Measurements from ENCODE around the gene PA2G4.

The PA2G4 gene

DNA sequence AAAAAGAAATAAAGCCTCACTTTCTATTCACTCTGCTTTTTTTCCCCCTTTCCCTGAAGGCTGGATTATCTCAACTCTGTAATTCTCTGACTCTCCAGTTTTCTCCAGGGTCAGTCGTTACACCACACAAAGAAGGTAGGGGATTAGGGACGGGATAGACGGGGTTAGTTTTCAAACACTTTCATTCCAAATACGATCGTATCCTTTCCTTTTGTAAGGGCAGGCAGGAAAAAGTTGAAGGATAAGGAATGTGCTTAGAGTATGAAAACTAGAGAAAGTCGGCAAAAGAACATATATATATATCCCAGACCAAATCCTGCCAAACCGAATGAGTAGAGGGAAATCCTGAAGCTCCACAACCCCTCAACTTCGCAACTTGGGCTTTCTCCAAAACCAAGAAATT is 23.1 kb downstream of the PA2G4 start:
- DNase-seq: no peak

DNA sequence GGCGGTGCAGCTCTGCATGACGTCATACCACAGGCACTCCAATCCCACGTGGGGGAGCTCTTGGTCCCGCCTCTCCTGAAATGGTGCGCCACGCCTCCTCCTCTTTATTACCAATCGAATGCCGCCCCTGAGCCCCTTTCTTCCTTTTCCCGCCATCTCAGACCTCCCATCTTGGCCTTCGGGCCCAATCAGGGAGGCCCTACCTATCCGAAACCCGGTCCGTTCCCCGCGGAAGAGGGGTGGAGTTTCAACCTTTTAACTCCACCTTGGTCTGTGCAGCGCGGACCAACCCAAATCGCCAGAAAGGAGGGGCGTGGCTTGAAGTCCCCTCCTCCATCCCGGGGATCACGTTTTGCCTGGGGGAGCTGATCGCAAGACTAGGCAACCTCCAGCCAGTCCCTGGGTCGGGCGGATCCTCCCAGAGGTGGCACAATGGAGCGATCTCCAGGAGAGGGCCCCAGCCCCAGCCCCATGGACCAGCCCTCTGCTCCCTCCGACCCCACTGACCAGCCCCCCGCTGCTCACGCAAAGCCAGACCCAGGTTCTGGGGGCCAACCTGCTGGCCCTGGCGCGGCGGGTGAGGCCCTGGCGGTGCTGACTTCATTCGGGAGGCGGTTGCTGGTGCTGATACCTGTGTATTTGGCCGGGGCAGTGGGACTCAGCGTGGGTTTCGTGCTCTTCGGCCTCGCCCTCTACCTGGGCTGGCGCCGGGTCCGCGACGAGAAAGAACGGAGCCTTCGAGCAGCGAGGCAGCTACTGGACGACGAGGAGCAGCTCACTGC is 23.7 kb downstream of the PA2G4 start, which contains the start of gene ESYT1:
Gene ESYT1, plus strand, starts transcription at position 380 of the 782 bp plus-strand sequence. Its CDS starts 53 bp downstream, at position 433.
- no peak for DNase-seq

DNA sequence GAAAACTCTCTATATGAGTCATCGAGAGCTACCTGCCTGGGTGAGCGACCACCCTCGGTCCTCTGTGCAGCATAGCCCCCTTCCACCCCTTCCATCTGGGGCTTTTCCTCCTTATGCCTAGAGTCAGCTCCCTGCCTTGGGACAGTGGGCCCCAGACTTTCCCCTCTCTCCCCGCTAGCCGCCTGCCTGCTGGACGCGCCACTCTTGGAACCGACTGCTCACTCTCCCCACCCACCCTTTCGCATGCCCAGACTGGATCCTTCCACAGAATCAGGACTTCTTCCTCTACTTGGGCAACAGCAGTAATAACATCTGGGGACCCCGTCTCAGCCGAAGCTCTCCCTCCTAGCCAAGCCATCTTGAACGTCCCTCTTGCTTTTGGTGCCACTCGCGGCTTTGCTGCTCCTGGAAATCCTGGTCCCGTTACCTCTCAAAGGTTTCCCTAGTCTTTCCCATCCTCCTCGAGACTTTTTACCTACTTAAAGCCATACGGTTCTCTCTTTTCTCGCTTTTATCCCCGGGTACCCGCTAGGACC is 24.4 kb downstream of the PA2G4 start:
- no peak for DNase-seq

DNA sequence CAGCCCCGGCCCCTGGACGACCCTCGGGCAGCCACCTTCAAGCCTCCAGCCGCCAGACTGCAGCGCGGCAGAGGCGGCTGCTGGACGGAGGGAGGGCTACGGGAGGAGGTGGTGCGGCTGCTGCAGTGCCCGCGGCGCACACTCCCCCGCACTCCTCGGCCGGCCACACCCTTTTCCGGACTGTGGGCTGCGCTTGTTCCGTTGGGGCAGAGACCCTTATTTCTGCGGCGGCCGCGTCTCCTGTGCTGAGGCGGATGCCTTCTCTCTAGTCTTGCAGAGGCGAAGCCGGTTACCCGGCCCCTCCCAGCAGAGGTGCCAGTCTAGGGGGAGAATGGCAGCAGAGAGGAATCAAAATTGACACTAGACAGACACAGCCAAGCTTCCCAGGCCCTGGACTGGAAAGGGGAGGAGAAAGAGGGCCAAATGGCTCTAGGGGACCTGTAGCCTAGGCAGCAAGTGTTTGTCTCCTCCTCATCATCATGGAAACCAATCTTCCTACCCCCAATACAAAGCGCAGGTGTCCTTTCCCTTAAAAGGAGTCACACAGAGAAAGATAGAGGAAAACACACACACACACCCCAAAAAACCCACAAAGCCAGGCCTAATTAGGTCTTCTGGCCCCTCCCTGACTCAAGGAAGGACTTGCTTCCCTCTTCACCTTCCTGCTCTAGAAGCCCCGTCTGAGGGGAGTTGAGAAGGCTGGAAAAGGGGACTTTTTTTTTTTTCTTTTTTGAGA is 25.0 kb downstream of the PA2G4 start:
- DNase-seq: no peak

DNA sequence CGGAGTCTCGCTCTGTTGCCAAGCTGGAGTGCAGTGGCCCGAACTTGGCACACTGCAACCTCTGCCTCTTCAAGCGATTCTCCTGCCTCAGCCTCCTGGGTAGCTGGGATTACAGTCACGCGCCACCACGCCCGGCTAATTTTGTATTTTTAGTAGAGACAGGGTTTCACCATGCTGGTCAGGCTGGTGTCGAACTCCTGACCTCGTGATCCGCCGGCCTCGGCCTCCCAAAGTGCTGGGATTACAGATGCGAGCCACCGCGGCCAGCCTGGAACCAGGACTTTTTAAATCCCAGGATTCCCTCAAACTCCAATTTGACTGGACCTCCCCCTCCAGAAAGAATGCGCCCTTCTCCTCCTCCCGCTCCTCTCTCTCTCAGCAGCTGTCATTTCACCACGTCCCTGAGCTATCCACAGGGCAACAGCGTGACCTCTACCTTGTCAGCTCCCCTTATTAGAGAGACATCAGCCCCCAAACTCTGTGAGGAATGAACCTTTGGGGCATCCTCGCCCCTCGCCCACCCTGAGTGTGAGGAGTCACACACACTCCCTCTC is 25.7 kb downstream of the PA2G4 start:
- DNase-seq: no peak

DNA sequence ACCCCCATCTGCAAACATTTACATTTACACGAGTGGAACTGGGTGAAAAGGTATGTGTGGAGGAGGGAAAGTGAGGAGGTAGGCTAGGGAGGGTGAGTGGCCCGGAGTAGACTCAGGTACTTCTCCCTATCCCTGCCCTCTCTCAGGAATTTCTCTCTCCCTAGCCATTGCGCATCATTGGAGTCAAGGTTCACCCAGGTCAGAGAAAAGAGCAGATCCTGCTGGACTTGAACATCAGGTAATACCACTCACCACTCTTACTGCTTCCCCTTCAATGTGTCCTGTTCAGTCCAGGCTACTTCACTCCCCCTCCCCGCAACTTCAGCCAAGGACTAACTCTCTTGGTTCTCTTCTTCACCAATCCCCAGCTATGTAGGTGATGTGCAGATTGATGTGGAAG is 26.5 kb downstream of the PA2G4 start:
- DNase-seq: no peak

DNA sequence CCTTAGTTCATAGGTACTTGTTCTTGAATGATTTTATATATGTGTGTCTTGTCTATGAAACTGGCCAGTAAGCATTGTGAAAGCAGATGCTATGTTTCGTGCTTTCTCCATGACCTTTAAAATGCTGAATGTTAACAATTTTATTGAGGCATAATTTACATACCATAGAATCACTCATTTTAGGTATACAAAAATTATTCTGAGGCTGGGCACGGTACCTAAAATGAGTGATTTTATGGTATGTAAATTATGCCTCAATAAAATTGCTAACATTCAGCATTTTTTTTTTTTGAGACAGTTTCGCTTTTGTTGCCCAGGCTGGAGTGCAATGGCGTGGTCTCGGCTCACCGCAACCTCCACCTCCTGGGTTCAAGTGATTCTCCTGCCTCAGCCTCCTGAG is 30.5 kb downstream of the PA2G4 start:
- DNase-seq: no peak

DNA sequence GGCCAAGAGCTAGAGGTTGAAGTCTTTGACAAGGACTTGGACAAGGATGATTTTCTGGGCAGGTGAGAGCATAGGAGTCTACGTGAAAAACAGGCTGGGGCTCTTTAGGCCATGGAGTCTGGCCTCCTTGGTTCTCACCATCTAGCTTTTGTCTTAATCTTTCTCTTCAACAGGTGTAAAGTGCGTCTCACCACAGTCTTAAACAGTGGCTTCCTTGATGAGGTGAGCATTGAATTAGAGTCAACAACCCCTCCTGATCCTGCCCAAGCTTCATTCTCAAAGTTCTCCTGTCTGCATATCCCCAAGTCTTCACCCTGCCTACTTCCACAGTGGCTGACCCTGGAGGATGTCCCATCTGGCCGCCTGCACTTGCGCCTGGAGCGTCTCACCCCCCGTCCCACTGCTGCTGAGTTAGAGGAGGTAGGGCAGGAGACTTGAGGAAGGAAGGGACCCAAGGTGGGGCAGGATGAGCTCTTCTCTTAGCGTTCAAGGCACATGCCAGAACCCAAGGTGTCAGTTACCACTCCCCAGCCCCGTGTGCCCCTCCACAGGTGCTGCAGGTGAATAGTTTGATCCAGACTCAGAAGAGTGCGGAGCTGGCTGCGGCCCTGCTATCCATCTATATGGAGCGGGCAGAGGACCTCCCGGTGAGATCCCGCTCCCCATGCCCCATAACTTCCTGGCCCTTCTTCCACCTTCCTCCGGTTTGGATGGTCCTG is 33.7 kb downstream of the PA2G4 start:
- no peak for DNase-seq

DNA sequence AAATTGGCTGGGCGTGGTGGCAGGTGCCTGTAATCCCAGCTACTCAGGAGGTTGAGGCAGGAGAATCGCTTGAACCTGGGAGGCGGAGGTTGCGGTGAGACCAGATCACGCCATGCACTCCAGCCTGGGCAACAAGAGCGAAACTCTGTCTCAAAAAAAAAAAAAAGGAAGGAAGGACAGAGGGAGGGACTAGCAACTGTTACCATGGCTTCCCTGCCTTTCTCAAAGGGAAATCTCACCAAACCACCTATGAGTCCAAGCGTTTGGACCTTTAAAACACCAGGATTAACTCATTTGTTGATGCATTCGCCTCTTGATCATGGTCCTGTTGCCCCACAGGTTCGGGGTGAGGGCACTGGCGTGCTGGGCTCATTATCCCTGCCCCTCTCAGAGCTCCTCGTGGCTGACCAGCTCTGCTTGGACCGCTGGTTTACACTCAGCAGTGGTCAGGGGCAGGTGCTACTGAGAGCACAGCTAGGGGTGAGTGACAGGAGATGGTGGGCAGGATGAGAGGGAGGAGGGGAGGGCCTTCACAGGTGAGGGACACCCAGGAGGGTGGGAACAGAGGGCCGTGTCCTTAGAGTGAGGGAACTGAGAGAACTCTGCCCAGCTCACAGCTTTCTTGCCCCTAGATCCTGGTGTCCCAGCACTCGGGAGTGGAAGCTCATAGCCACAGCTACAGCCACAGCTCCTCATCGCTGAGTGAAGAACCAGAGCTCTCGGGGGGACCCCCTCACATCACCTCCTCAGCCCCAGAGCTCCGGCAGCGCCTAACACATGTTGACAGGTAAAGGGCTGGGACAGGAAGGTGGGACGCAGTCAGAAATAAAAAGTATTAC is 37.8 kb downstream of the PA2G4 start:
- no peak for DNase-seq

DNA sequence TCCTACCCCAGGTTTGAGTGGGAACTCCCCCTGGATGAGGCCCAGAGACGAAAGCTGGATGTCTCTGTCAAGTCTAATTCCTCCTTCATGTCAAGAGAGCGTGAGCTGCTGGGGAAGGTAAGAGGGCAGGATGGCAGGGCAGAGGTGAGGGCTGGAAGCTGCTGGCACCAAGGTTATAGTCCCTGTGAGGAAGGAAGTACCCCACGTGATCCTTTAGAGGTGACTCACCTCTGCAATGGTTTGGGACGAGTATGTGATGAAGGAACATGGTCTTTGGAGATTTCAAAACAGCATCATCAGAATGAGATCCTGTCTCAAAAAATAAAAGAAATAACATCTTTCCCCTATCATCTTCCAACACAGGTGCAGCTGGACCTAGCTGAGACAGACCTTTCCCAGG is 38.9 kb downstream of the PA2G4 start:
- no peak for DNase-seq

DNA sequence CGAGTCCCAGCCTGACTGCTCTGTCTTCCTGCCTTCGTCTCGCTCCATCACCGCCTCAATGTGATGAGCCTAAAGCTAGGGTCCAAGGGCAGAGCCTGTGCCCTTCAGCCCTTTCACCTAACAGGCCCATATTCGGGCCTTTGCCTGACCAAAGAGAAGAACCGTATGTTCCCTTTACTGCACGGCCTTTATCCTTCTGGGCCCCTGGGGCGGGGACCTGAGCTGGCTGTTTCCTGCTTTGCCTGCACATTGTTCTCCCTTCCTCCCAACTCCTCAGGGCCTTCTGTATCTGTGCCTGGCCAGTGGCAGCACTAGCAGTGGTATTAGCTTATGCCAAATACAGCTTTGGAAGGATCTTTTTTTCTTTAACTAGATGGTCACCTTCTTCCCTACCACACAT is 39.5 kb downstream of the PA2G4 start:
- no peak for DNase-seq

DNA sequence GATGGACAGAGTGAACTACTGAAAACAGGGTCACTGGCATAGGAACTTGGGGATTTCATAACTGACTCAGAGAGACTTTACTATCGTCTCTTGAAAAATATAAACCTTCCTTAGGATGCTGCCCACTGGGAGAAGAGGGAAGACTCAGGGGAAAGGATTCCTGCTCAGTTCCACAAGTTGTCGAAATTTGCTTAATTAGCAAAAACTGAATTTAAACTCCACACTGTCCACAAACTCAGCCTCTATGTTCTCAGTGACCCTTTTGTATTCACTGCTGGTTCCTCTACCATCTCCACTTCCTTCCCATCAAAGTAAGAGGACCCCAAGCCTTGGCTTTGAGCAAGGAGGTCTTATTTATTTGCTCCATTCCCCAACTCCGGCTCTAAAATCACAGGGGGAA is 40.9 kb downstream of the PA2G4 start:
- no peak for DNase-seq

DNA sequence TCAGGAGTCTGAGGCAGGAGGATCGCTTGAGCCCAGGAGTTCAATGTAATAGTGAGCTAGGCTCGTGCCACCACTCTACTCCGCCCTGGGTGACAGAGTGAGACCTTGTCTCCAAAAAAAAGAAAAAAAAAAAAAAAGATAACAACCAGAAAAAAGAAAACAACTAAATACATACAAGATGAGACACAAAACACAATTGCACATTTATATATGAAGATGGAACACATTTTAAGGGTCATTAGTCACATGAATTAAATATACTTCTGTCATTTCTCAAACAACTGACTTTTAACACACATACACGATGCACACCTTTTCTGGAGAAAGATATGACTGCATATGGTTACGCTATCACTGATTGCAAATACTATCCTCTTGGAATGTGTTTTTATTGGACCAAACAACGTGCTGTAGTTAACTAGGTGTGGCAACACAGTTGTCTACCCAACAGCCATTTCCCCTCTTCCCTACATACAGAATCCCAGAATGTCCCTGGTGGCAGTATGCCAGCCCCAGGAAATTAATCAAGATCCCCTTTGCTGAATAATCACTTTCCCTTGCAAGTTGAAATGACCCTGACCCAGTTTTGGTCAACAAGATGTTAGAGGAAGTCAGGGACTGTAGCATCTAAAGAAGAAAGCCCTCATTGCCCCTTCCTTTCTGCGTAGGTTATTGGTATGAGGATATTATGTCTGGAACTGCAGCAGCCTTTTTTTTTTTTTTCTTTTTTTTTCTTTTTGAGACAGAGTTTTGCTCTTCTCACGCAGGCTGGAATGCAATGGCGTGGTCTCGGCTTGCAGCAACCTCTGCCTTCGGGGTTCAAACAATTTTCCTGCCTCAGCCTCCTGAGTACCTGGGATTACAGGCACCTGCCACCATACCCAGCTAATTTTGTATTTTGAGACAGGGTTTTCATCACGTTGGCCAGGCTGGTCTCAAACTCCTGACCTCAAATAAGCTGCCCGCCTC is 42.4 kb downstream of the PA2G4 start:
- DNase-seq: no peak

DNA sequence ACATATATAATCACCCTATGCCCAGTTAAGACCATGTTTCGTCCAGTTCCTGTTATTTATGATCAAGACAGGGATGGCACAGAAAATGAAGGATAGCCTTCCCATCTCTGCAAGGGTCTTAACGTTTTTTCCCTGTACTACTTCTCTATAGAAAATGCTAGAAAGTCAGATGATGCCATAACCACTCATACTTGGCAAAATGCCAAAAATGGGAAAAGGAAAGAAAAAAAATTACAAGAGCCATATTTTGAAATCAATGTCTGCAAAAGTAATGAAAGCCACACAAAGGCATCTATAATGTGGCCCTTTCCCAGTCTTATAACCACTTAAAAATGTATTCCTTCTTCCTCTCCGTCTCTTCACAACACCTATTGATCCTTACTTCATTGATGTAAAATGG is 46.2 kb downstream of the PA2G4 start:
- no peak for DNase-seq

DNA sequence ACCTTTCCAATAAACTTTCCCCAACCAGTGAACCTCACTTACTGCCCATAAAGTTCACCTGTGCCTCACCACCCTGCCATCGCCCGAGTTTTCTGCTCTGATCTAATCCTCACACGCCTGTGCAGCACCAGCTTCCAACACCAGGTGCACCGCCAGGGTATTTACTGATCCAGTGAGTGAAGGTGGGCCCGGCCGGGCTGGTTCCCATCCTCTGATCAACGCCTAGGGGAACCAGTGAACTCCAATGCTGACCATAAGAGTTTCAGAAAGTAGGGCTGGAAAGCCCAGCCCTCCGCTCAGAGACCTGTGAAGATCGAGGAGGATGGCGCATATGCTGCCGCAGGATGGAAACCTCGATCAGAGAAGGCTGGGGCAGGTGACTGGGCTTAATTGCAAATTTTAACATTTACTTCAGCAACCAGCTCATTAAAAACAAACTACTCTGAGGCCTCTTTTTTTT is 47.3 kb downstream of the PA2G4 start:
- DNase-seq: no peak

DNA sequence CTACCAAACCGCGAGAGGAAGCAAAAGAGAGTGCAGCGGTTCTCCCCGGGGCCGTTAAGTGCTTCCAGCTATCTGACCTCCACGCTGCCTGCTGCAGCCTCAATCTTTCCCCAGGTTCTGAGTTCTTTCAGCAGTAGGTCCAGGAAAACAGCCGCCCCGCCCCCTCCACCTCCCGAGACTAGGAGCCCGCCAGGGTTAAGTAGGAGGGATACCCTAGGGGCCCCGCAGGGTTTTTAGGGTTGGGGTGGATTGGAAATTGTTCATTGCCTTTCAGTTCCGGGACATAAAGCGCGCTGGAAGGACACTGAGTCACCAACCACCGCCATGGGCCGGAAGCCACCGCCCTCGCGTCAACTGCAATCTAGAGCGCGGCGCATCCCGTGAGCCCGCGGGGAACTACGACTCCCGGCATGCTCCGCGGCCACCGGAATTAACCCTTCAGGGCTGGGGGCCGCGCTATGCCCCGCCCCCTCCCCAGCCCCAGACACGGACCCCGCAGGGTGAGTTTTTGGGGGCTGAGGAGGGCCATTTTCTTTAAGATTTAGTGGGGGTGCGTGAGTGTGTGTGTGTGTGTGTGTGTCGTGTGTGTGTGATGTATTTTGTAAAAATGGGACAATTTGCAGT is 47.9 kb downstream of the PA2G4 start, which contains the start of gene MYL6B:
Gene MYL6B, plus strand, starts transcription at position 456 of the 624 bp plus-strand sequence. CDS start 1,332 bp downstream, outside the sequence.
- DNase-seq: no peak

DNA sequence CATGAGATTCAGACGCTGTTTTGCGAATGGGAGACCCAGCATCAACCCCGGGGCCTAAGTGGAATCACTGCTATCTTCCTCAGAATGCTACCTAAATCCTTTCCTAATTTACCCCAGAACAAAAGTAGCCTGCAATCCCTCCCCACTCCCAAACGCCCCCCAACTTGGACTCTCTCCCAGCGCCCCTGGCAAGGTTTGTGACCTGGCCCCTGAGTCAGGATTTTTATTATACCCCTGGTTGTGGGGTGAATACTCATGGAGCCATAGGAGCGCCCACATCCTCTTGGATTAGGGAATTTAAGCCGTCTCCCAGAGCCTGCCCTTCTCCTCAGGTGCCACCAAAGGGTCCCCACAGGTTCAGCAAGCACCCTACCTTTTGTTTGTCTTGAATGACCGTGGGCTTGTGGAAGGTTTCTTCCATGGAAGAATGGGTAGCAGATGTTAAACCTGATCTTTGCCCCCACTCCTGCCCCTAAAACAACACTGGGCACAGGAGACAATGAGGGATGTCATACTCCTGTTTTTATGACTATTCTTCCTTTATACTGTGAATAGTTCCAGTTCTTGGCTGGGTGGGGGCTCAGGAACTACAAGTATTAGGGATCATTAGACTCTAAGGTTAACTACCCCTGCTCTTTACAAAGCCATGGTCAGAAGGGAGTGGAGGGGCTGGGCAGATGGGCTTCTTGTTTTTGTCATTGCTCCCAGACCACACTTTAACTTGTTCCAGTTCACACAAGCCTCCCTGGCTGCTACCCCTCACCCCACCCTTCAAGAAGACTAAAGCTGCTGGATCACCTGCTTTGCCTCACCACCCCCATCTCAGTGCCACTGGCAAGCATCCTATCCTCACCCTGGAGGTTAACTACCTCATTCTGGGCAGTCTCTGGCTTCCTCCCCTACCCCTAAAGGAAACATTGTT is 48.7 kb downstream of the PA2G4 start:
- no peak for DNase-seq

DNA sequence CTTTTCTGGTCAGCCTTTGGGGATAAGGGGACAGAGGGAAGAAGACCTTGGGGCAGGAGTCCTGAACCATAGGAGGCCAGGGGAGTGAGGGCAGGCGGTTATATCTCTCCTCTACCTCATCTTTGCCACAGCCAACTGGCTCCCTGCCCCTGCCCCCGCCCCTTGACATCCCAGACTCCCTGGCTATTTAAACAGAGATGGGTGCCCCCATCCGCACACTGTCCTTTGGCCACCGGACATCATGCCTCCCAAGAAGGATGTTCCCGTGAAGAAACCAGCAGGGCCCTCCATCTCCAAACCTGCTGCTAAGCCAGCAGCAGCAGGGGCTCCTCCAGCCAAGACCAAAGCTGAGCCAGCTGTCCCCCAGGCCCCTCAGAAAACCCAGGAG is 49.3 kb downstream of the PA2G4 start:
- DNase-seq: no peak

DNA sequence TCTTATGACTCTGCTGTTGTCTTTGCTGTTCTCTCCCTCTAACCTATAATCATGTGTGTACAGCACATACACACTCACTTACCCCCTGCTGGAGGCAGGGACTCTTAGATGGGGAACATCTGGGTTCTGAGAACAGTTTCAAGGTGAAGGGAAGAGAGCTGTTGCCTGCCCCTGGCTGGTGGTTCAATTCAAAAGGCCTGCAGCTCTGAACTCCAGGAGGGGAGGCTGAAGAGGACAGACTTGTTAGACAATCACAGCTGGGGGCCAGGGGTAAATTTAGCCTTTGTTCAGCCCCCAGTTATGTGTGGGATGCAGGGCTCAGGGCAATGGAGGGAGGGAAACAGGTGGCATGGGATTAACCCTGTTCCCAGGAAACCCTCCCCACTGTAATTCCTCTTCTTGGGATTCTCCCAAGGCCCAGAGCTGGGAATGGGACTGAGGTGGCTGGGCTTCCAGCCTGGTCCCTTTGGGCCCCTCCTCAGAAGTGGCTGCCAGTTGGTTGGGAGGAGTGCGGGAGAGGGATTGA is 50.0 kb downstream of the PA2G4 start:
- DNase-seq: no peak
